Measurements from ENCODE around the gene NEO1.

Gene NEO1

GRCh38 chr15:73328981-73329380, 276.7 kb downstream of the NEO1 start:
- Histone ChIP-seq H3F3A (ENCODE audit: insufficient read depth) (no peaks in the 10 kb centered on the region), H3K4me3 (ENCODE audit: insufficient read depth, low read length, poor library complexity, severe bottlenecking) (no peak overlapping the region), H2AFZ (ENCODE audit: low read depth, low read length, severe bottlenecking) (no peak overlapping the region), H3K9ac (ENCODE audit: low read length) (no peak overlapping the region), H3K9me2 (replicated peaks; ENCODE audit: insufficient read depth, low read length) (no peaks in the 10 kb centered on the region), H3K27me3 (ENCODE audit: low read length) (no peaks in the 10 kb centered on the region), H3K27ac (ENCODE audit: low read depth, low read length) (no peak overlapping the region), H3K36me3 (ENCODE audit: low read length) (no peaks in the 10 kb centered on the region), H3K79me2 (ENCODE audit: insufficient read depth, low read length) (no peaks in the 10 kb centered on the region), H4K20me1 (ENCODE audit: low read depth, low read length) (no peaks in the 10 kb centered on the region), H3K4me2 (ENCODE audit: low read depth, low read length, poor library complexity, severe bottlenecking) (no peak overlapping the region), H3K9me3 (ENCODE audit: insufficient read depth, low read length) (no peaks in the 10 kb centered on the region)
- TF ChIP-seq CTCF (IDR thresholded peaks at IDR 0.05; ENCODE audit: insufficient read depth, low read length, poor library complexity, severe bottlenecking) (no peak), EZH2phosphoT487 (conservative IDR thresholded peaks at IDR 0.05; ENCODE audit: low read length) (no peak)

GRCh38 chr15:73329501-73330200, 277.4 kb downstream of the NEO1 start:
- Histone ChIP-seq H3K36me3 (ENCODE audit: low read length) (no peaks in the 10 kb centered on the region), H3F3A (ENCODE audit: insufficient read depth) (no peaks in the 10 kb centered on the region), H3K27ac (ENCODE audit: low read depth, low read length) (no peak overlapping the region), H4K20me1 (ENCODE audit: low read depth, low read length) (no peaks in the 10 kb centered on the region), H2AFZ (ENCODE audit: low read depth, low read length, severe bottlenecking) (no peak overlapping the region), H3K9me3 (ENCODE audit: insufficient read depth, low read length) (no peaks in the 10 kb centered on the region), H3K9me2 (replicated peaks; ENCODE audit: insufficient read depth, low read length) (no peaks in the 10 kb centered on the region), H3K4me3 (ENCODE audit: insufficient read depth, low read length, poor library complexity, severe bottlenecking) (no peak overlapping the region), H3K4me2 (ENCODE audit: low read depth, low read length, poor library complexity, severe bottlenecking) (no peak overlapping the region), H3K27me3 (ENCODE audit: low read length) (no peaks in the 10 kb centered on the region), H3K79me2 (ENCODE audit: insufficient read depth, low read length) (no peaks in the 10 kb centered on the region), H3K9ac (ENCODE audit: low read length) (no peak overlapping the region)
- TF ChIP-seq EZH2phosphoT487 (conservative IDR thresholded peaks at IDR 0.05; ENCODE audit: low read length): no peak
- TF ChIP-seq CTCF (IDR thresholded peaks at IDR 0.05; ENCODE audit: insufficient read depth, low read length, poor library complexity, severe bottlenecking): no peak

GRCh38 chr15:73330206-73331051, 278.2 kb downstream of the NEO1 start:
- H3K27me3 ChIP-seq (ENCODE audit: low read length): no peaks in the 10 kb centered on the region
- no peaks in the 10 kb centered on the region for H3F3A ChIP-seq (ENCODE audit: insufficient read depth)
- H3K4me3 ChIP-seq (ENCODE audit: insufficient read depth, low read length, poor library complexity, severe bottlenecking): no peak overlapping the region
- no peak overlapping the region for H3K9ac ChIP-seq (ENCODE audit: low read length)
- H3K4me2 ChIP-seq (ENCODE audit: low read depth, low read length, poor library complexity, severe bottlenecking): no peak overlapping the region
- no peaks in the 10 kb centered on the region for H3K9me3 ChIP-seq (ENCODE audit: insufficient read depth, low read length)
- H3K79me2 ChIP-seq (ENCODE audit: insufficient read depth, low read length): no peaks in the 10 kb centered on the region
- no peaks in the 10 kb centered on the region for H3K36me3 ChIP-seq (ENCODE audit: low read length)
- H4K20me1 ChIP-seq (ENCODE audit: low read depth, low read length): no peaks in the 10 kb centered on the region
- no peaks in the 10 kb centered on the region for H3K9me2 ChIP-seq (replicated peaks; ENCODE audit: insufficient read depth, low read length)
- H3K27ac ChIP-seq (ENCODE audit: low read depth, low read length): no peak overlapping the region
- H2AFZ ChIP-seq (ENCODE audit: low read depth, low read length, severe bottlenecking): no peak overlapping the region
- TF ChIP-seq CTCF (IDR thresholded peaks at IDR 0.05; ENCODE audit: insufficient read depth, low read length, poor library complexity, severe bottlenecking) (no peak), EZH2phosphoT487 (conservative IDR thresholded peaks at IDR 0.05; ENCODE audit: low read length) (no peak)
